HUES48 (cell line): ENCODE data around the gene ABCG4.
"Not testable (repeated sequence)": the region's sequence is repeated elsewhere in the genome, so short reads cannot be mapped to it uniquely, and the experiment has no call there.

Experiments
- H3K27ac ChIP-seq: one replicate; pipeline ENCODE4 v1.7.0; 2013; ENCODE audit warnings: low read depth, low read length, inconsistent platforms
- H3K27me3 ChIP-seq: 2 replicates; pipeline ENCODE4 v1.6.1; 2013; ENCODE audit warnings: mild to moderate bottlenecking, low read length; ENCODE audit not compliant: control insufficient read depth, insufficient read depth
- H3K36me3 ChIP-seq: 2 replicates; pipeline ENCODE4 v1.6.1; 2013; ENCODE audit warnings: low read length; ENCODE audit not compliant: control insufficient read depth, insufficient read depth
- H3K4me1 ChIP-seq: 2 replicates; pipeline ENCODE4 v1.6.1; 2013; ENCODE audit warnings: mild to moderate bottlenecking, low read length; ENCODE audit not compliant: control insufficient read depth, insufficient read depth
- H3K4me3 ChIP-seq: 2 replicates; pipeline ENCODE4 v1.5.1; 2013; ENCODE audit warnings: mild to moderate bottlenecking, low read depth, low read length
- H3K9ac ChIP-seq: 2 replicates; pipeline ENCODE4 v1.6.1; 2013; ENCODE audit warnings: mild to moderate bottlenecking, low read depth, low read length, moderate library complexity
- H3K9me3 ChIP-seq: 2 replicates; pipeline ENCODE4 v1.6.1; 2013; ENCODE audit warnings: low read length; ENCODE audit not compliant: control insufficient read depth, insufficient read depth

Gene ABCG4

DNA sequence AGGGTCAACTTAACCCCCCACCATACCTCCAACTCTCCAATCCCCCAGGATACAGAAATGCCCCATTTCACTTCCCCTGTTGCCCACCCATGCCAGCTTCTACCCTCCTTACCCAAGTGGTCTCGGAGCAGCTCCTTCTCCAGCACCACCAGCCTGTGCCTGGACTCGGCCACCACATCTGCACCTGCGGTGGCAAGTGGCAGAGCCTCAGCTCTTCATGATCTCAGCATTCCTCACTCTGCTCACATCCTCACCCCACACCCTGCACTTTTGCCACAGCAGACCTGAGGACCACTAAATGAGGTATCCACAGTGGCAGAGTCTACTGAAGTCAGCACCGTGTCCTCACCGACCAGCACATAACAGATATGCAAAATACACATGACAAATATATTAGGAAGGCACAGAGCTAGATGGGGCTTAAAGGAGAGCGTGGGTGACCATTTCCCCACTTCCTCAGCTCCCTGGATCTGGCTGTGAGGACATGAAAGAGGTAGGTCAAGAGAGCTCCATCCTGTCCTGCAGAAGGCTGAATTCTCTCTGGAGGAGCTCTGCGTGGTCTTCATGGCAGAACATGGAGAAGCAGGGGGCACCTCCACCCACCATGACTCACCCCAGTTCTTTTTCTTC, 46.1 kb downstream of the ABCG4 start:
- Histone ChIP-seq H3K9me3 (no peaks in the 10 kb centered on the region), H3K9ac (no peak overlapping the region), H3K27ac (no peak overlapping the region)

DNA sequence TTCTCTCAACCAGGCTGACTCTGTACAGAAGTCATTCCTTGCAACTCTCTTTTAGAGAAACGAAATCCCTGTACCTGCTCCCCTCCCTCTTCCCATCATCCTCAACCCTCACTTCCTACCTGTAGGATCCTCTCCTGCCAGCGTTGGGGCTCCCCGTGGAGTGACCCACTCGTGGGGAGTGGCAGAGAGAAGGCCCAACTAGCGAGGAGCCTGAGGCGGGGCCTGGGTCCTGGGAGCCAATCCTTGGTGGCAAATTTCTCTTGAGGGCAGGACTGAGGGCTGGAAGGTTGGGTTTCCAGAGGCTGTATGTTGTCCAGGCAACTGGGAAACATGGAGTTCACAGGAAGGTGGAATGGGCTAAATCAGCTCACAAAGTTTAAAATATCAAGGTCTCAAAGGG, 46.8 kb downstream of the ABCG4 start:
- 0 out of 2 replicates have a peak overlapping the region, but pooled peaks have one; percentile 18 for H3K4me3 ChIP-seq
- H3K4me1 ChIP-seq, result peaks cover 5% of the 10 kb centered on the region; the same call in 1 of the 2 replicates
- no peak overlapping the region for H3K27ac ChIP-seq
- H3K36me3 ChIP-seq, result no peaks in the 10 kb centered on the region
- no peaks in the 10 kb centered on the region for H3K9me3 ChIP-seq
- no peak overlapping the region for H3K9ac ChIP-seq
- H3K27me3 ChIP-seq, result no peaks in the 10 kb centered on the region

More for the DNA sequence above, 46.1 kb downstream of the ABCG4 start:
- Histone ChIP-seq H3K27me3 (no peaks in the 10 kb centered on the region), H3K36me3 (no peaks in the 10 kb centered on the region), H3K4me3 (no peak overlapping the region), H3K4me1 (peaks cover 5% of the 10 kb centered on the region; the same call in 1 of the 2 replicates)

DNA sequence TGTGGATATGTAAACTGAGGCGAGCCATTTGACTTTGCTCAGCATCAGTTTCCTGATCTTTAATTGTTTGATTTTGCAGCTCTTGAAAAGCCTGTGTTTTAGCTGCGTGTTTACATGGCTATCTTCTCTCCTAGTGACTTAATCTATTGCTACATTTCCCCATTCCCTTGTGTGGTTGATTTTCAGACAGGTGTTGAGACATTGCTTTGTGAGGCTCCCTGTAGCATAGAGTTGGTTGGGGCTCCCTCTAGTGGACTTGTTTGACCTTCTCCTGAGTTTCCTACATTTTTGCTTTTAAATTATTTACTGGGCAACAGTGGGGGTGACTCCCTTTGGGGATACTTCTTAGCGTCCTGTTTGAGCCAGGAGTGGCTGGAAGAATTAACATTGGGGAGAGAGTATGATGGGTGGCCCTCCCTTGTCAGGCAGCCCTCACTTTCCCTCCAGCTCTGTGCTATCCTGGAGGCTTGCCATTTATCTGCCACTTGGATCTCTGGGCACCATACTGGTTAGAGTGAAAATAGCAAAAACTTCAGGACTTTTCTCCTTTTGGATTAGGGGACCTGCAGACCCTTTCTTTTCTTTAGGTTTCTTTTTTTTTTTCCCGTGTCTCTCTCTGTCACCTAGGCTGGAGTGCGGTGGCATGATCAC, 48.1 kb downstream of the ABCG4 start:
- Histone ChIP-seq H3K4me1 (peaks cover 5% of the 10 kb centered on the region; the same call in 1 of the 2 replicates), H3K27ac (no peak overlapping the region), H3K27me3 (no peaks in the 10 kb centered on the region), H3K9ac (no peak overlapping the region), H3K4me3 (no peak overlapping the region), H3K36me3 (no peaks in the 10 kb centered on the region), H3K9me3 (no peaks in the 10 kb centered on the region)

DNA sequence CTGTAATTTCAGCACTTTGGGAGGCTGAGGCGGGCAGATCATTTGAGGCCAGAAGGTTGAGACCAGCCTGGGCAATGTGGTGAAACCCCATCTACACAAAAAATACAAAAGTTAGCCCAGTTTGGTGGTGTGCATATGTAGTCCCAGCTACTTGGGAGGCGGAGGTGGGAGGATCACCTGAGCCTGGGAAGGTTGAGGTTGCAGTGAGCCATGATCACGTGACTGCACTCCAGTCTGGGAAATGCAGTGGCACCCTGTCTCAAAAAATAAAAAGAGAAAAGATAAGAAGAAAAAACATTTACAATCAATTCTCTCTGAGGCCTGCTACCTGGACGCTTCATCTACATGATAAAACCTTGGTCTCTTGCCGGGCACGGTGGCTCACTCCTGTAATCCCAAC, 50.1 kb downstream of the ABCG4 start:
- Histone ChIP-seq H3K9ac (no peak overlapping the region), H3K4me1 (peaks cover 5% of the 10 kb centered on the region; the same call in 1 of the 2 replicates), H3K27me3 (no peaks in the 10 kb centered on the region), H3K9me3 (no peaks in the 10 kb centered on the region), H3K36me3 (no peaks in the 10 kb centered on the region), H3K4me3 (no peak overlapping the region), H3K27ac (no peak overlapping the region)

DNA sequence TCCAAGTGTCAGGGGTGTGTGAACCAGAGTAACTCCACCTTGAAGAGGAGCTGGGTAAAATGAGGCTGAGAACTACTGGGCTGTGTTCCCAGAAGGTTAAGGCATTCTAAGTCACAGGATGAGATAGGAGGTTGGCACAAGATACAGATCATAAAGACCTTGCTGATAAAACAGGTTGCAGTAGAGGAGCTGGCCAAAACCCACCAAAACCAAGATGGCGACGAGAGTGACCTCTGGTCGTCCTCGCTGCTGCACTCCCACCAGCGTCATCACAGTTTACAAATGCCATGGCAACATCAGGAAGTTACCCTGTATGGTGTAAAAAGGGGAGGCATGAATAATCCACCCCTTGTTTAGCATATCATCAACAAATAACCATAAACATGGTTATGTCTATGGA, 52.4 kb downstream of the ABCG4 start:
- H3K27ac ChIP-seq, H3K9ac ChIP-seq, H3K36me3 ChIP-seq, H3K4me3 ChIP-seq, H3K9me3 ChIP-seq, H3K27me3 ChIP-seq: not testable (repeated sequence)
- H3K4me1 ChIP-seq, result peaks cover 10% of the 10 kb centered on the region

DNA sequence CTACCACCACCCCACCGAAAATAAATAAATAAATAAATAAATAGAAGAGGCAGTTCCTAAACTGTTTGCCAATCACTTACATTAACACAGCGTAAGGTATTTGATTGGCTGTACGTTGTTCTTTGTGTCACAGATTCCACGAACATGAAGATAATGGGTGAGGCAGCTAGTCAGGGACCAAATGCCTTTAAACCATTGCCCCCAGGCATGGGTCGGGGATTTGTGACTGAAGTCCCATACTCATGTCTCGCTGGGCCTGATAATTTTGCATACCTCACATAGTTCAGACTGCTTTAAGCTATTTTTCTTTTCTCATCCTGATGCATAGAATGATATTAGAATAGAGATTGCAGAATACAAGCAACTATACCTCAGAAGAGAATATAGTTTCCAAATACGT, 53.7 kb downstream of the ABCG4 start:
- no peak overlapping the region for H3K9ac ChIP-seq
- peaks cover 11% of the 10 kb centered on the region for H3K4me1 ChIP-seq
- no peaks in the 10 kb centered on the region for H3K36me3 ChIP-seq
- no peak overlapping the region for H3K4me3 ChIP-seq
- no peaks in the 10 kb centered on the region for H3K27me3 ChIP-seq
- H3K9me3 ChIP-seq, result no peaks in the 10 kb centered on the region
- no peak overlapping the region for H3K27ac ChIP-seq

DNA sequence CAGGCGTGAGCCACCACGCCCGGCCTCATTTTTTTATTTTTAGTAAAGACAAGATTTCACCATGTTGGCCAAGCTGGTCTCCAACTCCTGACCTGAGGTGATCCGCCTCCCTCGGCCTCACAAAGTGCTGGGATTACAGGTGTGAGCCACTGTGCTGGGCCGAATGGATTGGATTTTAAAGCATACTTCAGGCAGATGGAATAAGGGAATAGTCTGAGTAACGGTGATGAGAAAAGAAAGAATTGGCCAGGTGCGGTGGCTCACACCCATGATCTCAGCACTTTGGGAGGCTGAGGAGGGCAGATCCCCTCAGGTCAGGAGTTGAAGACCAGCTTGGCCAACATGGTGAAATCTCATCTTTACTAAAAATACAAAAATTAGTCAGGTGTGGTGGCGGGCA, 55.2 kb downstream of the ABCG4 start:
- Histone ChIP-seq H3K9ac (no peak overlapping the region), H3K4me3 (no peak overlapping the region), H3K36me3 (no peaks in the 10 kb centered on the region), H3K27ac (no peak overlapping the region), H3K27me3 (no peaks in the 10 kb centered on the region), H3K4me1 (peaks cover 23% of the 10 kb centered on the region), H3K9me3 (no peaks in the 10 kb centered on the region)

DNA sequence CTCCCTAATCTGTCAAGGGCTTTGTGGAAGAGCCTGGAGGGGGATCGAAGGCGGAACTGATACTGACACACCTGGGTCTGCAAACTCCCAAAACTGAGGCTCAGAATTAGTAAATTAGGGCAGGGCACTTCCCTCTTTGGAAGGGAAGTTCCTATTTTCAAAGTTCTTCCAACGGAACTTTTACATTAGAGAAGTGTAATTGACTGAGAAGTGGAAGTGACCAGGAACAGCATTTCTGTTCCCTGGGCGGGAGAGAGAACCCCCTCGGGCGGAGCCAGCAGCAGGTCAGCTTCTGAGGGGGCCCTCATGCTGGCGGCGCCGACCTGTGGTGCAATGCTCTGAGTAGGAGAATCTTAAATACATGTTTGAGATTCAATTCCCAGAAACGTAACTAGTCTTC, 56.2 kb downstream of the ABCG4 start:
- no peaks in the 10 kb centered on the region for H3K27me3 ChIP-seq
- no peaks in the 10 kb centered on the region for H3K36me3 ChIP-seq
- no peak overlapping the region for H3K9ac ChIP-seq
- peak overlapping the region; percentile 99 for H3K27ac ChIP-seq
- H3K4me1 ChIP-seq, result peaks cover 31% of the 10 kb centered on the region
- H3K4me3 ChIP-seq, result peak overlapping the region; percentile 83
- H3K9me3 ChIP-seq, result no peaks in the 10 kb centered on the region

DNA sequence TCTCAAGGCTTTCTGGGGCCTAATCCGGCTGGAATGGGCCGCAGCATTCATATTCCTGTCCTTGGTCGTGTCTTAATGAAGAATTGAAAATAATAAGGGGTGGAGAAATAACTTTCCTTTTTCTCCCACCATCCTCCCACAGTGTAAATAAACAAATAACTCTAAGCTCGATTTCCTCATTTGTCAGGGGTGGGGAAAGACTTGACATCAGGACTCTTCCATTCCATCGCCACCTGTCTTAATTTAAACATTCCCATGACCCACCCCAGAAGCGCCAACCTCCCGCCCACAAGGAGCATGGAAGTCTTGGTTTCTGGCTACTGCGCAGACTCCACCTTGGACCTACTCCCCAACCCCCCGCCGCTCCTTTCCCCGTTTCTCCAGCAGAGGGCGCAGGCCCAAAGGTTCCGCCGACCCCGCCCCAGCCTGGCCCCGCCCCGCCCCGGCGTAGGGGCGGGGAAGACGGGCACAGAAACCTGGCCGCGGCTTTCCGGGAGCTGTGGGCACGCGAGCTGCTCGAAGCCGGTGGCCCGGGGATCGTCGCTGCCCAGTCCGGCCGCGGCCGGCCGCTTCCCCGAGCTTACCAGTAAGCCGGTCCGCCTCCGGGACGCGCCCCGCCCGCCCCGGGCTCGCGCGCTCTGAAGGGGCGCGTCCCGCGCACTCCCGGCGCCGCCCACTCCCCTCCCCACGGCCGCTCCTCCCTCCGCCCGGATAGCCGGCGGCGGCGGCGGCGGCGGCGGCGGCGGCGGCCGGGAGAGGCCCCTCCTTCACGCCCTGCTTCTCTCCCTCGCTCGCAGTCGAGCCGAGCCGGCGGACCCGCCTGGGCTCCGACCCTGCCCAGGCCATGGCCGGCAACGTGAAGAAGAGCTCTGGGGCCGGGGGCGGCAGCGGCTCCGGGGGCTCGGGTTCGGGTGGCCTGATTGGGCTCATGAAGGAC, 57.0 kb downstream of the ABCG4 start, which contains the start of gene CBL:
Gene CBL (plus strand): TSS at position 766 of the 937 bp plus-strand sequence. CDS start 79 bp downstream, at position 845.
- no peaks in the 10 kb centered on the region for H3K36me3 ChIP-seq
- peak within 1 kb of the TSS; percentile 99 for H3K27ac ChIP-seq
- no peaks in the 10 kb centered on the region for H3K27me3 ChIP-seq
- H3K4me3 ChIP-seq, result peak within 1 kb of the TSS; percentile 83
- peaks cover 32% of the 10 kb centered on the region for H3K4me1 ChIP-seq
- H3K9me3 ChIP-seq, result no peaks in the 10 kb centered on the region
- peak within 1 kb of the TSS; percentile 75 for H3K9ac ChIP-seq

DNA sequence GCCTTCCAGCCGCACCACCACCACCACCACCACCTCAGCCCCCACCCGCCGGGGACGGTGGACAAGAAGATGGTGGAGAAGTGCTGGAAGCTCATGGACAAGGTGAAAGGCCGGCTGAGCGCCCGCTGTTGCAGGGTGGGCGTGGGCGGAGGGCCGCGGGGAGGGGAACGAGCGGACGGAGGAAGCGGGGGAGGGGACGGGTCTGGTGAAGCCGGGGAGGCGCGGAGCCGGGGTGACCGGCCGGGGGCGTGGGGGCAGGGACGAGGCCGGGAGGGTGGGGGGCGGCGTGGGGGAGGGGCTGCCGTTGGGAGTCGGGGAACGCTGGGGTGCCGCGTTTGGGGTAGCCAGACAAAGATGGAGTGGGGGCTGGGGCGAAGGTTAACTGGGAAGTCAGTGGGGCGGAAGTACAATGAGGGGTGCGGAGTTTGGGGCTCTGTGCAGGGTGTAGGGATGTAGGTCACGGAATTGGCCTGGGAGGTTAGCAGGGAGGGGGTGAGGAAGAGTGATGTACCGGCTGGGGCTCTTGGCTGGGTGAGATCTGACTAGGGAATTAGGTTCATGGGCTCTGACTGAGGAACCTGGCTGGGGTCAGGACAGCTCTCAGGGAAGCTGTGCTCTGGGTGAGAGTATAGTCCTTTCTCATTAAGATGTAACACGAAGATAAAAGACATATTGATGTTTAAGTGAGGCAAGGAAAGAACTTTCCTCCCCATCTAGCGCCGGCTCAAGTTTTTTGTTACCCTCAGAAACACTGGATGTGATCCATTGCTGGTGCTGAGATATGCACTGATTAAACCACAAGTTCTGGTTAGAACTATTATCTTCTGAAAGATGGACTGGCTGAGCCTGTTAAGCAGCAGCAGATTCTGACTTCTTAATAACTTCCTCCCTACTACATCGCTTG, 57.9 kb downstream of the ABCG4 start:
- Histone ChIP-seq H3K36me3 (no peaks in the 10 kb centered on the region), H3K27me3 (no peaks in the 10 kb centered on the region), H3K27ac (peak overlapping the region; percentile 99), H3K4me3 (peak overlapping the region; percentile 83), H3K9ac (peak overlapping the region; percentile 75), H3K9me3 (no peaks in the 10 kb centered on the region), H3K4me1 (peaks cover 32% of the 10 kb centered on the region)
